ENCODE measurements around the gene ALDH1A3. TPM values are rescaled to one million over a fixed set of nuclear protein-coding genes. Genes with fewer than 3 reads are reported as not detected.

The ALDH1A3 gene
- total and polyA plus RNA-seq, 2 experiments from 2014 or later: 4.0 to 19.8 TPM

DNA sequence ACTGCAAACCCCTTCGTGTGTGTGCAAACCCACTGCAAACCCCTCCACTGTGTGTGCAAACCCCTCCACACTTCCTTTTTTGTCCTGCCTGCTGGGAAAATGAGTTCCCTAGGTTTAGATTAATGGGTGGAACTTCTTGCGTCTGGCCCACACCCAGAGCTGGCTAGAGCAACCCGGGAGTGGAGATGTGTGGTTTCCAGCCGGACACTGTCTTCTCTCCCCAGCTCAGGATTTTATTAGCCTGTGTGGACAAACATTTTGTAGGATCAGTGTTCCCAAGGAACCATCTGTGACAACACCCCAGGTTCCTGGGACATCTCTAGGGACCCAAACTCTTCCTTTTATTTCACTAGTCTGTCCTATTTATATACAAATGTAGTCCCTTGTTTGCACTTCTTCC lies 29.9 kb downstream of the ALDH1A3 start (continued):
- TF ChIP-seq, protein P1, sequence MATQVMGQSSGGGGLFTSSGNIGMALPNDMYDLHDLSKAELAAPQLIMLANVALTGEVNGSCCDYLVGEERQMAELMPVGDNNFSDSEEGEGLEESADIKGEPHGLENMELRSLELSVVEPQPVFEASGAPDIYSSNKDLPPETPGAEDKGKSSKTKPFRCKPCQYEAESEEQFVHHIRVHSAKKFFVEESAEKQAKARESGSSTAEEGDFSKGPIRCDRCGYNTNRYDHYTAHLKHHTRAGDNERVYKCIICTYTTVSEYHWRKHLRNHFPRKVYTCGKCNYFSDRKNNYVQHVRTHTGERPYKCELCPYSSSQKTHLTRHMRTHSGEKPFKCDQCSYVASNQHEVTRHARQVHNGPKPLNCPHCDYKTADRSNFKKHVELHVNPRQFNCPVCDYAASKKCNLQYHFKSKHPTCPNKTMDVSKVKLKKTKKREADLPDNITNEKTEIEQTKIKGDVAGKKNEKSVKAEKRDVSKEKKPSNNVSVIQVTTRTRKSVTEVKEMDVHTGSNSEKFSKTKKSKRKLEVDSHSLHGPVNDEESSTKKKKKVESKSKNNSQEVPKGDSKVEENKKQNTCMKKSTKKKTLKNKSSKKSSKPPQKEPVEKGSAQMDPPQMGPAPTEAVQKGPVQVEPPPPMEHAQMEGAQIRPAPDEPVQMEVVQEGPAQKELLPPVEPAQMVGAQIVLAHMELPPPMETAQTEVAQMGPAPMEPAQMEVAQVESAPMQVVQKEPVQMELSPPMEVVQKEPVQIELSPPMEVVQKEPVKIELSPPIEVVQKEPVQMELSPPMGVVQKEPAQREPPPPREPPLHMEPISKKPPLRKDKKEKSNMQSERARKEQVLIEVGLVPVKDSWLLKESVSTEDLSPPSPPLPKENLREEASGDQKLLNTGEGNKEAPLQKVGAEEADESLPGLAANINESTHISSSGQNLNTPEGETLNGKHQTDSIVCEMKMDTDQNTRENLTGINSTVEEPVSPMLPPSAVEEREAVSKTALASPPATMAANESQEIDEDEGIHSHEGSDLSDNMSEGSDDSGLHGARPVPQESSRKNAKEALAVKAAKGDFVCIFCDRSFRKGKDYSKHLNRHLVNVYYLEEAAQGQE (IDR thresholded peaks at IDR 0.05; ENCODE audit: unreplicated experiment): no peak
- TF ChIP-seq ZNF331 (CRISPR knock-in tag; IDR thresholded peaks at IDR 0.05; ENCODE audit: low read depth) (no peak), JUNB (IDR thresholded peaks at IDR 0.05; ENCODE audit: unreplicated experiment) (no peak), NANOG (IDR thresholded peaks at IDR 0.05; ENCODE audit: borderline replicate concordance) (no peak), EZH2phosphoT487 (IDR thresholded peaks at IDR 0.05; ENCODE audit: unreplicated experiment) (no peak)
- TF ChIP-seq, protein P2, sequence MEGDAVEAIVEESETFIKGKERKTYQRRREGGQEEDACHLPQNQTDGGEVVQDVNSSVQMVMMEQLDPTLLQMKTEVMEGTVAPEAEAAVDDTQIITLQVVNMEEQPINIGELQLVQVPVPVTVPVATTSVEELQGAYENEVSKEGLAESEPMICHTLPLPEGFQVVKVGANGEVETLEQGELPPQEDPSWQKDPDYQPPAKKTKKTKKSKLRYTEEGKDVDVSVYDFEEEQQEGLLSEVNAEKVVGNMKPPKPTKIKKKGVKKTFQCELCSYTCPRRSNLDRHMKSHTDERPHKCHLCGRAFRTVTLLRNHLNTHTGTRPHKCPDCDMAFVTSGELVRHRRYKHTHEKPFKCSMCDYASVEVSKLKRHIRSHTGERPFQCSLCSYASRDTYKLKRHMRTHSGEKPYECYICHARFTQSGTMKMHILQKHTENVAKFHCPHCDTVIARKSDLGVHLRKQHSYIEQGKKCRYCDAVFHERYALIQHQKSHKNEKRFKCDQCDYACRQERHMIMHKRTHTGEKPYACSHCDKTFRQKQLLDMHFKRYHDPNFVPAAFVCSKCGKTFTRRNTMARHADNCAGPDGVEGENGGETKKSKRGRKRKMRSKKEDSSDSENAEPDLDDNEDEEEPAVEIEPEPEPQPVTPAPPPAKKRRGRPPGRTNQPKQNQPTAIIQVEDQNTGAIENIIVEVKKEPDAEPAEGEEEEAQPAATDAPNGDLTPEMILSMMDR (conservative IDR thresholded peaks at IDR 0.05; ENCODE audit: low read depth in 2 of 2): no peak

DNA sequence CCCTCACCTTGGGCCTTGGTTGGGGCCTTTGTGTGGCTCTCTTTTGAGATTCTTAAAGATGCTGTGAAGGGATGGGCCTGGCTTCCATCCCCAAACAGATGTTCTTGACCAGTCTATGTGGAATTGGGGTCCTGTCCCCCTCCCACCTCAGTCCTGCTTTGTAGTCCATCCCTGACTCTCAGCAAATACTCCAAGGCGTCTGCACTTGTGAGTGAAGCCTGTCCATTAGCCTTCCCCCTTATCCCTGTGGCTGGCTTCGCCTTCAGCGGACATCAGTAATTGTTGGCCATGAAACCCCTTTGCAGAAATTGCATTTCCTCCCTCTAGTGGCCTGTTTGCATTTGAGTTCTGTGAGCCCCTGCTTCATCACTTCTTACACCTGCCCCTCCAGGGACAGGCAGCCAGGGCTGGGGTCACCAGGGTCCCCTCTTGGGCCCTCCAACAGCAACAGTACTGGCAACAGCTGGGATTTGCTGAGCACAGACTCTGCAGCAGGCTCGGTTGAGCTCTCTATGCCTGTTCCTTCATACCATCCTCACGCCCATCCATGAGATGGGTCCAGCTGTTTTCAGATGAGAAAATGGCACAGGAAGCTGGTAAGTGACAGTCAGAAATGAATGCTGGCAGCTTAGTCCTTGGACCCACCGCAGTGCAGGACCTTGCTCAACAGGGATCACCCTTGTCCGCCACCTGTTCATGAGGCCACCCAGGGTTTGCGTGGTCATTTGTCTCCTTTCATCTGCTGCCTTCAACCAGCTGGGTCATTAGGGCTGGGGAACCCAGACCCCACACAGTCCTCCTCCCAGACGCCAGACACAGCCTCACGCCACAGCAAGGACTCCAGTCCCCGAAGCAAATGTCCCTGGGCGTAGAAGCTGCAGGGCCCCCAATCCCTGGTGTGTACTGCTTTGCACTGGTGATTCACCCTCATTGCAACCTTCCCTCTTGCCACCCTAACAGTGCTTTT lies 30.6 kb downstream of the ALDH1A3 start:
- Histone ChIP-seq H3K27ac (ENCODE audit: low read depth) (no peak overlapping the region), H4K20me1 (replicated peaks; ENCODE audit: insufficient read depth) (no peaks in the 10 kb centered on the region), H3K27me3 (ENCODE audit: insufficient read depth) (no peaks in the 10 kb centered on the region), H3K4me3 (no peak overlapping the region), H2AFZ (no peak overlapping the region), H3K4me2 (no peak overlapping the region), H3K4me1 (ENCODE audit: insufficient read depth) (peaks cover 9% of the 10 kb centered on the region; the same call in 1 of the 2 replicates), H3K36me3 (ENCODE audit: insufficient read depth) (no peaks in the 10 kb centered on the region), H3F3A (replicated peaks; ENCODE audit: low read depth) (no peaks in the 10 kb centered on the region), H3K79me2 (replicated peaks; ENCODE audit: insufficient read depth) (no peaks in the 10 kb centered on the region), H3K9me2 (ENCODE audit: insufficient read depth) (no peaks in the 10 kb centered on the region)
- DNase-seq (ENCODE audit: low spot score) (peak; percentile 46), ATAC-seq (peak; percentile 18)
- Mint-ChIP-seq H3K36me3 (ENCODE audit: low read depth) (peaks cover 3% of the 10 kb centered on the region; the same call in 1 of the 3 replicates), H3K9me3 (peaks cover 3% of the 10 kb centered on the region; the same call in 1 of the 3 replicates), H3K27ac (no peak overlapping the region), H3K4me1 (peaks cover 16% of the 10 kb centered on the region), H3K27me3 (ENCODE audit: insufficient read depth, low read depth, poor library complexity) (peaks cover 2% of the 10 kb centered on the region), H3K4me3 (no peak overlapping the region)
- TF ChIP-seq, protein P2 (conservative IDR thresholded peaks at IDR 0.05; ENCODE audit: low read depth in 2 of 2): peak; percentile 47
- TF ChIP-seq, protein P1 (IDR thresholded peaks at IDR 0.05; ENCODE audit: unreplicated experiment): no peak
- TF ChIP-seq NANOG (IDR thresholded peaks at IDR 0.05; ENCODE audit: borderline replicate concordance) (no peak), ZNF331 (CRISPR knock-in tag; IDR thresholded peaks at IDR 0.05; ENCODE audit: low read depth) (no peak), EZH2 (IDR thresholded peaks at IDR 0.05; ENCODE audit: low read depth, unreplicated experiment) (no peak)
